Osteocyte (in vitro differentiated cells): Measurements from ENCODE around the gene CATSPERB. TPM values are rescaled to one million over a fixed set of nuclear protein-coding genes. Genes with fewer than 3 reads are reported as not detected.

Source experiments
- DNase-seq: peaks from one replicate; pipeline ENCODE4 v3.0.0; 2021; ENCODE audit warnings: mixed read lengths; ENCODE audit not compliant: unreplicated experiment; ENCODE audit errors: extremely low spot score
- H3K27ac Mint-ChIP-seq: one replicate; pipeline ENCODE4 v1.8.0; 2021; ENCODE audit warnings: mild to moderate bottlenecking, mixed read lengths; ENCODE audit not compliant: unreplicated experiment
- H3K27me3 Mint-ChIP-seq: one replicate; pipeline ENCODE4 v1.8.0; 2021; ENCODE audit warnings: mixed read lengths; ENCODE audit not compliant: unreplicated experiment
- H3K36me3 Mint-ChIP-seq: one replicate; pipeline ENCODE4 v1.8.0; 2021; ENCODE audit warnings: mixed read lengths; ENCODE audit not compliant: unreplicated experiment
- H3K4me1 Mint-ChIP-seq: one replicate; pipeline ENCODE4 v1.8.0; 2021; ENCODE audit warnings: mixed read lengths; ENCODE audit not compliant: unreplicated experiment
- H3K4me3 Mint-ChIP-seq: one replicate; pipeline ENCODE4 v1.8.0; 2021; ENCODE audit warnings: mild to moderate bottlenecking, moderate library complexity, mixed read lengths; ENCODE audit not compliant: unreplicated experiment
- H3K9me3 Mint-ChIP-seq: one replicate; pipeline ENCODE4 v1.8.0; 2021; ENCODE audit warnings: mixed read lengths; ENCODE audit not compliant: unreplicated experiment
- total RNA-seq: library from RNA; stranded (reverse); gene quantifications from 2 replicates; pipeline ENCODE4 v1.2.1, GENCODE V29; 2021
- TF ChIP-seq, protein P1 (sequence below): fragments of 200-600 bp; sonication (generic); IDR thresholded peaks from 2 replicates; pipeline ENCODE4 v1.5.0; 2021; ENCODE audit warnings: antibody characterized with exemption, mild to moderate bottlenecking, moderate library complexity

Gene CATSPERB
- total RNA-seq, 1 donor from 2014 or later: not detected

DNA sequence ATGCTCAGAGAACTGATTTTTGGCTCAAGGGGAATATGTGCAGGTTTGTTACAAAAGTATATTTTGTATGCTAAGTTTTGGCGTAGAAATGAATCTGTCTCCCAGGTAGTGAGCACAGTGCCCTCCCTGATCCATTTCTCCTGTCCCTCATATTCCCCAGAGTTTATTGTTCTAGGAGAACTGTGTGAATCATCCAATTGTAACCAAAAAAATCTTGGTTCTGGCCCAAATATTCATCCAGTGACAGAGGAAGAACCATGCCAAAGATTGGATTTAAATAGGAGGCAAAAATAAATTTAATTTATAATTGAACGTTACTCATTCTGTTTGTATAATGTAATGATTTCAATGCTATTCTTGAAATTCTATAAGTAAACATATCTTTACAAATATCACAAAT lies 4.8 kb downstream of the CATSPERB start:
- H3K36me3 Mint-ChIP-seq: no peaks in the 10 kb centered on the region
- H3K4me1 Mint-ChIP-seq: no peaks in the 10 kb centered on the region
- H3K9me3 Mint-ChIP-seq: no peaks in the 10 kb centered on the region
- peaks cover 19% of the 10 kb centered on the region for H3K27me3 Mint-ChIP-seq
- H3K4me3 Mint-ChIP-seq: no peak overlapping the region
- TF ChIP-seq, protein P1, sequence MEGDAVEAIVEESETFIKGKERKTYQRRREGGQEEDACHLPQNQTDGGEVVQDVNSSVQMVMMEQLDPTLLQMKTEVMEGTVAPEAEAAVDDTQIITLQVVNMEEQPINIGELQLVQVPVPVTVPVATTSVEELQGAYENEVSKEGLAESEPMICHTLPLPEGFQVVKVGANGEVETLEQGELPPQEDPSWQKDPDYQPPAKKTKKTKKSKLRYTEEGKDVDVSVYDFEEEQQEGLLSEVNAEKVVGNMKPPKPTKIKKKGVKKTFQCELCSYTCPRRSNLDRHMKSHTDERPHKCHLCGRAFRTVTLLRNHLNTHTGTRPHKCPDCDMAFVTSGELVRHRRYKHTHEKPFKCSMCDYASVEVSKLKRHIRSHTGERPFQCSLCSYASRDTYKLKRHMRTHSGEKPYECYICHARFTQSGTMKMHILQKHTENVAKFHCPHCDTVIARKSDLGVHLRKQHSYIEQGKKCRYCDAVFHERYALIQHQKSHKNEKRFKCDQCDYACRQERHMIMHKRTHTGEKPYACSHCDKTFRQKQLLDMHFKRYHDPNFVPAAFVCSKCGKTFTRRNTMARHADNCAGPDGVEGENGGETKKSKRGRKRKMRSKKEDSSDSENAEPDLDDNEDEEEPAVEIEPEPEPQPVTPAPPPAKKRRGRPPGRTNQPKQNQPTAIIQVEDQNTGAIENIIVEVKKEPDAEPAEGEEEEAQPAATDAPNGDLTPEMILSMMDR: no peak
- H3K27ac Mint-ChIP-seq: no peak overlapping the region
- no peak for DNase-seq

DNA sequence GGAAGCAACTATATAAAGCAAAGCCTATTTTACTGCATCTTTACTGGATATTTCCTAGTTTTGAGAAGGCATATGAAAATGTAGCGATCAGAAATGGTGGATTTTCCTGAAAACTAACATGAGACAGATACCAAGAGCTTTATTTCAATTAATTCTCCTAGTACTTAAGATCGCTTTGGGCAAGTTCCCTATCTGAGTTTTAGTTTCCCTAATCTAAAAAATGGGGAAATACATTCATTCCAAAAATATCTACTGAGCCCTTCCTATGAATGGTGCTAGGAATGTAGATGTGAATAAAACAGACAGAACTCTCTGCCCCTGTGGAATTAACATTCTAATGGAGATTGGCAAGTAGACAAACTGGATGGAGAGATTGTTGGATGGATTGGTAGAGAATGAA lies 8.4 kb downstream of the CATSPERB start:
- Mint-ChIP-seq H3K27ac (no peak overlapping the region), H3K27me3 (peaks cover 24% of the 10 kb centered on the region), H3K4me1 (no peaks in the 10 kb centered on the region), H3K9me3 (no peaks in the 10 kb centered on the region), H3K4me3 (no peak overlapping the region), H3K36me3 (no peaks in the 10 kb centered on the region)
- TF ChIP-seq, protein P1: no peak
- DNase-seq: no peak

DNA sequence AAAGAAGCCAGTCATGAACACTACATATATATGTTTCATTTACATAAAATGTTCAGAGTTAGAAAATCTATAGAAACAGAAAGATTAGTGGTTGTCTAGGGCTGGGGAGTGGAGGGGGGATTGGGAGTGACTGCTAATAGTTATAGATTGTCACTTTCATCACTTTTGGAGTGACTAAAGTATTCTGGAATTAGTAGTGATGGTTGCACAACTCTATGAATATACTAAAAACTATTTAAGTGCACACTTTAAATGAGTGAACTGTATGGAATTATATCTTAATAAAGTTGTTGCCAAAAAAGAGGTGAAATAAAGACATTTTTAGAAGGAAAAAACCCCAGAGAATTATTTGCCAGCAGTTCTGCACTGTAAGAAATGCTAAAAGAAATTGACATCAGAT lies 9.5 kb downstream of the CATSPERB start:
- Mint-ChIP-seq H3K4me3 (no peak overlapping the region), H3K27ac (no peak overlapping the region), H3K27me3 (peaks cover 26% of the 10 kb centered on the region), H3K36me3 (no peaks in the 10 kb centered on the region), H3K9me3 (no peaks in the 10 kb centered on the region), H3K4me1 (no peaks in the 10 kb centered on the region)
- TF ChIP-seq, protein P1: no peak
- no peak for DNase-seq

DNA sequence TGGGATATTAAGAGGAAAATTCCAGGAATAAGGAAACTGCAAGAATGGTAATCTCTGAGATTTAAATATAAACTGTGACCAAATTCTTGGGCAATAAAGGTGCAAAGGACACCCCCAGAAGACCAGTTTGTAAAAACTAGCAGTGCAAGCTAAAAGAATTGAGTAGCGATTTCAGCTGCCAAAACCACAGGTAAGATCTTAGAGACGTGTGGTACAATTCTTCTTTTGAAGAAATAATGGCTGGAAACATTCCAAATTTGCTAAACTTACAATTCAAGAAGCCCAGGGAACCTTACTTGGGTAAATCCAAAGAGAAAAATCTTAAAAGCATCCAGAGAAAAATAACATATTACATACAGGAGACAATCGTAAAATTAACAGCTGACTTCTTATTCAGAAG lies 12.0 kb downstream of the CATSPERB start:
- Mint-ChIP-seq H3K27ac (no peak overlapping the region), H3K4me3 (no peak overlapping the region), H3K36me3 (no peaks in the 10 kb centered on the region), H3K4me1 (no peaks in the 10 kb centered on the region), H3K9me3 (no peaks in the 10 kb centered on the region), H3K27me3 (peaks cover 26% of the 10 kb centered on the region)
- TF ChIP-seq, protein P1: no peak
- no peak for DNase-seq

DNA sequence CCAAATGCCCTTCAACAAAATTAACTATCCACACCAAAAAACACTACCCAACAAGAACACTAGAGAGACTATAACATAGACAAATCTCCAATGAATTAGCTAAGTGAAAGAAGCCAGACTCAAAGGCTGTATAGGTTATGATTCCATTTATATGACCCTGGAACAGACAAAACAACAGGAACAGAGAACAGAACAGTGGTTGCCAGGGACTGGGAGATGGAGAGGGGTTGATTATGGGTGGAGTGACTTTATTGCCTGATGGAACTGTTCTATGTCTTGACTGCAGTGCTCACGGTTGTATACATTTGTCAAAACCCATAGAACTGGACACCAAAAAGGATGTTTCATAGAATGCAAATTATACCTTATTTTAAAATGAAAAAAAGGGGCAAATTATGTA lies 14.9 kb downstream of the CATSPERB start:
- no peaks in the 10 kb centered on the region for H3K4me1 Mint-ChIP-seq
- no peak overlapping the region for H3K4me3 Mint-ChIP-seq
- H3K9me3 Mint-ChIP-seq: no peaks in the 10 kb centered on the region
- peaks cover 12% of the 10 kb centered on the region for H3K27me3 Mint-ChIP-seq
- DNase-seq: no peak
- H3K27ac Mint-ChIP-seq: no peak overlapping the region
- no peaks in the 10 kb centered on the region for H3K36me3 Mint-ChIP-seq
- TF ChIP-seq, protein P1: no peak
